ENCODE measurements around the gene DVL2. TPM values are rescaled to one million over a fixed set of nuclear protein-coding genes. Genes with fewer than 3 reads are reported as not detected.
A peak's percentile ranks its signal among the peaks of the same experiment; 100 is the strongest.
"Not testable (repeated sequence)": the region's sequence is repeated elsewhere in the genome, so short reads cannot be mapped to it uniquely, and the experiment has no call there.

The DVL2 gene
- total RNA-seq, 3 donors from 2014 or later = 33.4 to 52.0 (median 36.0) TPM

- ATAC-seq = peak; percentile 94
- TF ChIP-seq CTCF (IDR thresholded peaks at IDR 0.05) = no peak
- peak; percentile 74 to 87 (median 80) for DNase-seq
- intact Hi-C loops (cut with DNase I, micrococcal nuclease) = no loop called here
- no peaks in the 10 kb centered on the region for H3K9me3 ChIP-seq
- no peaks in the 10 kb centered on the region for H3K36me3 ChIP-seq (ENCODE audit: low read depth)
- H3K4me1 ChIP-seq (ENCODE audit: low read depth) = peaks cover 3% of the 10 kb centered on the region
- no peak overlapping the region for H3K4me3 ChIP-seq
Measured at GRCh38 chr17:7184091-7184488, 50.2 kb downstream of the DVL2 start.

GRCh38 chr17:7183433-7184090 is 50.8 kb downstream of the DVL2 start:
- no peaks in the 10 kb centered on the region for H3K9me3 ChIP-seq
- TF ChIP-seq CTCF (IDR thresholded peaks at IDR 0.05) = no peak
- no peak for DNase-seq
- H3K36me3 ChIP-seq (ENCODE audit: low read depth) = no peaks in the 10 kb centered on the region
- H3K4me1 ChIP-seq (ENCODE audit: low read depth) = peaks cover 3% of the 10 kb centered on the region
- ATAC-seq = peak; percentile 45
- intact Hi-C loops (cut with DNase I, micrococcal nuclease) = no loop called here
- no peak overlapping the region for H3K4me3 ChIP-seq

- H3K4me1 ChIP-seq (ENCODE audit: low read depth) = peaks cover 12% of the 10 kb centered on the region
- DNase-seq; H3K9me3 ChIP-seq; H3K36me3 ChIP-seq (ENCODE audit: low read depth); intact Hi-C loops (cut with DNase I, micrococcal nuclease); ATAC-seq; H3K4me3 ChIP-seq: not testable (repeated sequence)
Measured at GRCh38 chr17:7182101-7182500, 52.2 kb downstream of the DVL2 start.

- H3K9me3 ChIP-seq = no peaks in the 10 kb centered on the region
- DNase-seq = no peak
- intact Hi-C loops (cut with DNase I, micrococcal nuclease) = no loop called here
- no peaks in the 10 kb centered on the region for H3K36me3 ChIP-seq (ENCODE audit: low read depth)
- H3K4me1 ChIP-seq (ENCODE audit: low read depth) = peaks cover 13% of the 10 kb centered on the region
- ATAC-seq = no peak
- H3K4me3 ChIP-seq = no peak within 1 kb of the TSS
- no peak for TF ChIP-seq CTCF (IDR thresholded peaks at IDR 0.05)
Measured at GRCh38 chr17:7179317-7180254, 54.7 kb downstream of the DVL2 start, which contains the start of gene ASGR1. ASGR1 (minus strand) TSS chr17:7179370; CDS start chr17:7178563, 807 bp downstream.

- intact Hi-C loops (cut with DNase I, micrococcal nuclease) = no loop called here
- Histone ChIP-seq H3K9me3 (no peaks in the 10 kb centered on the region), H3K4me3 (no peak overlapping the region), H3K36me3 (ENCODE audit: low read depth) (no peaks in the 10 kb centered on the region), H3K4me1 (ENCODE audit: low read depth) (peaks cover 10% of the 10 kb centered on the region)
- ATAC-seq (no peak), DNase-seq (no peak)
- no peak for TF ChIP-seq CTCF (IDR thresholded peaks at IDR 0.05)
Measured at GRCh38 chr17:7178973-7179316, 55.4 kb downstream of the DVL2 start.

GRCh38 chr17:7177954-7178477 is 56.3 kb downstream of the DVL2 start:
- no peaks in the 10 kb centered on the region for H3K9me3 ChIP-seq
- H3K4me3 ChIP-seq = no peak overlapping the region
- ATAC-seq (peak; percentile 35), DNase-seq (no peak)
- no peaks in the 10 kb centered on the region for H3K36me3 ChIP-seq (ENCODE audit: low read depth)
- intact Hi-C loops (cut with DNase I, micrococcal nuclease) = no loop called here
- no peak for TF ChIP-seq CTCF (IDR thresholded peaks at IDR 0.05)
- peaks cover 10% of the 10 kb centered on the region for H3K4me1 ChIP-seq (ENCODE audit: low read depth)
